CD4-positive, alpha-beta T cell (primary cell): ENCODE data around the gene UNC5B. TPM values are rescaled to one million over a fixed set of nuclear protein-coding genes. Genes with fewer than 3 reads are reported as not detected.

ENCODE experiments used
- ATAC-seq: fragments of 200-7000 bp; cut with Tn5 transposase; one replicate; pipeline ENCODE4 v1.10.0; 2022; ENCODE audit warnings: mild to moderate bottlenecking; ENCODE audit not compliant: poor library complexity
- CTCF ChIA-PET: fragments of 350-600 bp; sonication (Branson Sonifier 250); formaldehyde crosslinking; loops from one replicate; lab custom pipeline; 2021; ENCODE audit warnings: antibody characterized with exemption, inconsistent platforms; lab: Charles Lee
- POLR2A ChIA-PET: fragments of 350-600 bp; sonication (Branson Sonifier 250); formaldehyde crosslinking; loops from one replicate; lab custom pipeline; 2021; ENCODE audit warnings: antibody characterized with exemption, inconsistent platforms; lab: Charles Lee
- DNase-seq, 14 experiments: peaks; one replicate each; pipeline ENCODE4 v3.0.0-alpha.2; 2013 to 2020; ENCODE audit warnings: mixed read lengths in 2 of 14
- H3K27ac ChIP-seq, 2 donors: one replicate each; pipeline versions ENCODE4 v1.5.1 to v1.7.0; 2013; ENCODE audit warnings: low read length in 2 of 2, low read depth in 1 of 2, mild to moderate bottlenecking in 1 of 2
- H3K27me3 ChIP-seq, 2 experiments: 1 replicate in 1 of 2; 2 replicates in 1 of 2; pipeline versions ENCODE4 v1.6.1 to v1.7.0; 2013; ENCODE audit warnings: low read length in 2 of 2, control low read depth in 1 of 2, mild to moderate bottlenecking in 1 of 2, moderate library complexity in 1 of 2; ENCODE audit not compliant: insufficient read depth in 2 of 2, control insufficient read depth in 1 of 2
- H3K36me3 ChIP-seq: one replicate; pipeline ENCODE4 v1.6.1; 2013; ENCODE audit warnings: low read length, control low read depth; ENCODE audit not compliant: insufficient read depth
- H3K4me1 ChIP-seq: one replicate; pipeline ENCODE4 v1.6.1; 2013; ENCODE audit warnings: low read length, control low read depth; ENCODE audit not compliant: insufficient read depth
- H3K4me3 ChIP-seq: one replicate; pipeline ENCODE4 v1.5.1; 2013; ENCODE audit warnings: mild to moderate bottlenecking, low read length, moderate library complexity
- H3K9me3 ChIP-seq, 2 experiments: 1 replicate in 1 of 2; 2 replicates in 1 of 2; pipeline versions ENCODE4 v1.6.1 to v1.7.0; 2013; ENCODE audit warnings: low read length in 2 of 2, mild to moderate bottlenecking in 2 of 2, control low read depth in 1 of 2, moderate library complexity in 1 of 2; ENCODE audit not compliant: control insufficient read depth in 1 of 2, insufficient read depth in 1 of 2
- H3K27ac Mint-ChIP-seq: one replicate; pipeline ENCODE4 v1.8.0; 2020; ENCODE audit warnings: mixed read lengths
- H3K27me3 Mint-ChIP-seq: one replicate; pipeline ENCODE4 v1.8.0; 2021; ENCODE audit warnings: mixed read lengths
- H3K36me3 Mint-ChIP-seq: one replicate; pipeline ENCODE4 v1.8.0; 2021; ENCODE audit warnings: low read depth, mixed read lengths
- H3K4me1 Mint-ChIP-seq: one replicate; pipeline ENCODE4 v1.8.0; 2021; ENCODE audit warnings: low read depth, mixed read lengths
- H3K4me3 Mint-ChIP-seq: one replicate; pipeline ENCODE4 v1.8.0; 2020; ENCODE audit warnings: mild to moderate bottlenecking, mixed read lengths
- H3K9me3 Mint-ChIP-seq: one replicate; pipeline ENCODE4 v1.8.0; 2020; ENCODE audit warnings: mixed read lengths
- CTCF ChIP-seq: fragments of 200-600 bp; IDR thresholded peaks from one replicate; pipeline ENCODE4 v1.8.0; 2022; ENCODE audit warnings: antibody characterized with exemption, mild to moderate bottlenecking
- intact Hi-C, 2 experiments: fragments of 100-400 bp; cut with DNase I in 1 of 2; cut with micrococcal nuclease in 1 of 2; formaldehyde crosslinking; loops; one replicate each; pipeline versions ENCODE4 v1.15.1 to v1.9.0; 2023 to 2025; cut with DNase I, micrococcal nuclease
- total RNA-seq, 174 experiments: library from RNA in 2 of 174; stranded (reverse) in 2 of 174; gene quantifications; one replicate each; pipeline ENCODE4 v1.2.3 and lab custom pipeline; 2021 to 2026

The UNC5B gene
- total RNA-seq, 2 experiments from 2014 or later, result 0.03 TPM; not detected in 1

GRCh38 chr10:71206911-71207310 lies 5.5 kb upstream of the UNC5B start:
- Histone ChIP-seq H3K27me3 (peaks cover 36 to 51% of the 10 kb centered on the region in 2 experiments), H3K4me1 (peaks cover 6% of the 10 kb centered on the region), H3K4me3 (no peak overlapping the region), H3K36me3 (no peaks in the 10 kb centered on the region), H3K27ac (no peak overlapping the region), H3K9me3 (peaks cover 0 to 5% of the 10 kb centered on the region in 2 experiments)
- DNase-seq (no peak), ATAC-seq (no peak)
- POLR2A ChIA-PET, result interaction anchor here (0.8 kb wide), 1 partner anchor 8 kb away, joined by 3 read pairs; no protein-coding TSS in a partner anchor
- intact Hi-C loops, result no loop called here
- H3K4me1 Mint-ChIP-seq, result no peaks in the 10 kb centered on the region
- no peaks in the 10 kb centered on the region for H3K9me3 Mint-ChIP-seq
- no peak overlapping the region for H3K27ac Mint-ChIP-seq
- H3K27me3 Mint-ChIP-seq, result peaks cover 77% of the 10 kb centered on the region
- TF ChIP-seq CTCF, result no peak
- H3K36me3 Mint-ChIP-seq, result no peaks in the 10 kb centered on the region
- CTCF ChIA-PET, result no interaction called here
- no peak overlapping the region for H3K4me3 Mint-ChIP-seq

- peaks cover 79% of the 10 kb centered on the region for H3K27me3 Mint-ChIP-seq
- H3K4me1 ChIP-seq, result peaks cover 8% of the 10 kb centered on the region
- no peak overlapping the region for H3K27ac Mint-ChIP-seq
- DNase-seq, result no peak
- ATAC-seq, result no peak
- H3K36me3 ChIP-seq, result no peaks in the 10 kb centered on the region
- H3K27me3 ChIP-seq, result peaks cover 38 to 53% of the 10 kb centered on the region in 2 experiments
- H3K9me3 Mint-ChIP-seq, result no peaks in the 10 kb centered on the region
- intact Hi-C loops, result no loop called here
- POLR2A ChIA-PET, result no interaction called here
- no peaks in the 10 kb centered on the region for H3K4me1 Mint-ChIP-seq
- H3K4me3 Mint-ChIP-seq, result no peak overlapping the region
- peaks cover 0 to 5% of the 10 kb centered on the region in 2 experiments for H3K9me3 ChIP-seq
- no peaks in the 10 kb centered on the region for H3K36me3 Mint-ChIP-seq
- H3K27ac ChIP-seq, result no peak overlapping the region
- TF ChIP-seq CTCF, result no peak
- CTCF ChIA-PET, result no interaction called here
- no peak overlapping the region for H3K4me3 ChIP-seq
Observed at GRCh38 chr10:71207578-71207977, 4.8 kb upstream of the UNC5B start.

GRCh38 chr10:71209352-71209715 lies 3.0 kb upstream of the UNC5B start:
- peaks cover 49 to 52% of the 10 kb centered on the region in 2 experiments for H3K27me3 ChIP-seq
- Mint-ChIP-seq H3K9me3 (no peaks in the 10 kb centered on the region), H3K4me3 (no peak overlapping the region), H3K4me1 (peaks cover 4% of the 10 kb centered on the region), H3K27me3 (peaks cover 78% of the 10 kb centered on the region), H3K36me3 (no peaks in the 10 kb centered on the region), H3K27ac (no peak overlapping the region)
- peaks cover 0 to 12% of the 10 kb centered on the region in 2 experiments for H3K9me3 ChIP-seq
- H3K27ac ChIP-seq, result no peak overlapping the region
- DNase-seq (no peak), ATAC-seq (no peak)
- ChIA-PET POLR2A (no interaction called here), CTCF (no interaction called here)
- H3K4me1 ChIP-seq, result peaks cover 18% of the 10 kb centered on the region
- TF ChIP-seq CTCF, result no peak
- no peaks in the 10 kb centered on the region for H3K36me3 ChIP-seq
- intact Hi-C loops, result loop anchor here in 1 of 2 experiments (2.0 kb wide), 1 partner anchor 659 kb away; no protein-coding TSS in a partner anchor
- H3K4me3 ChIP-seq, result no peak overlapping the region
